Measurements from ENCODE around the gene CNTNAP2.

The CNTNAP2 gene

GRCh38 chr7:147894271-147894670, 1777.7 kb downstream of the CNTNAP2 start:
- H3K4me3 Mint-ChIP-seq = no peak overlapping the region
- CTCF ChIA-PET = no interaction called here
- no peaks in the 10 kb centered on the region for H3K9me3 Mint-ChIP-seq
- no peak for DNase-seq
- no peaks in the 10 kb centered on the region for H3K27me3 Mint-ChIP-seq
- H3K4me1 Mint-ChIP-seq = no peaks in the 10 kb centered on the region
- H3K27ac Mint-ChIP-seq = no peak overlapping the region
- no peaks in the 10 kb centered on the region for H3K36me3 Mint-ChIP-seq

GRCh38 chr7:147896121-147896520, 1779.5 kb downstream of the CNTNAP2 start:
- CTCF ChIA-PET = no interaction called here
- Mint-ChIP-seq H3K4me1 (no peaks in the 10 kb centered on the region), H3K4me3 (no peak overlapping the region), H3K9me3 (no peaks in the 10 kb centered on the region), H3K36me3 (no peaks in the 10 kb centered on the region), H3K27ac (no peak overlapping the region), H3K27me3 (no peaks in the 10 kb centered on the region)
- no peak for DNase-seq

- Mint-ChIP-seq H3K9me3 (peaks cover 5% of the 10 kb centered on the region), H3K27ac (no peak overlapping the region), H3K4me1 (no peaks in the 10 kb centered on the region), H3K27me3 (no peaks in the 10 kb centered on the region), H3K4me3 (no peak overlapping the region), H3K36me3 (no peaks in the 10 kb centered on the region)
- no peak for DNase-seq
- CTCF ChIA-PET = no interaction called here
Measured at GRCh38 chr7:147903536-147904218, 1787.1 kb downstream of the CNTNAP2 start.

- Mint-ChIP-seq H3K27ac (no peak overlapping the region), H3K36me3 (no peaks in the 10 kb centered on the region), H3K27me3 (no peaks in the 10 kb centered on the region), H3K4me1 (no peaks in the 10 kb centered on the region), H3K9me3 (peaks cover 5% of the 10 kb centered on the region), H3K4me3 (no peak overlapping the region)
- no peak for DNase-seq
- CTCF ChIA-PET = no interaction called here
Measured at GRCh38 chr7:147904219-147904576, 1787.6 kb downstream of the CNTNAP2 start.

GRCh38 chr7:147909431-147910148, 1793.0 kb downstream of the CNTNAP2 start:
- H3K9me3 Mint-ChIP-seq = no peaks in the 10 kb centered on the region
- no peak for DNase-seq
- no peaks in the 10 kb centered on the region for H3K4me1 Mint-ChIP-seq
- H3K36me3 Mint-ChIP-seq = no peaks in the 10 kb centered on the region
- H3K27me3 Mint-ChIP-seq = no peaks in the 10 kb centered on the region
- H3K27ac Mint-ChIP-seq = no peak overlapping the region
- no peak overlapping the region for H3K4me3 Mint-ChIP-seq
- CTCF ChIA-PET = no interaction called here

GRCh38 chr7:147911201-147911601, 1794.6 kb downstream of the CNTNAP2 start:
- no peak overlapping the region for H3K27ac Mint-ChIP-seq
- H3K4me3 Mint-ChIP-seq = no peak overlapping the region
- H3K4me1 Mint-ChIP-seq = no peaks in the 10 kb centered on the region
- no peak for DNase-seq
- CTCF ChIA-PET = no interaction called here
- no peaks in the 10 kb centered on the region for H3K36me3 Mint-ChIP-seq
- no peaks in the 10 kb centered on the region for H3K9me3 Mint-ChIP-seq
- H3K27me3 Mint-ChIP-seq = no peaks in the 10 kb centered on the region

GRCh38 chr7:147912291-147912690, 1795.7 kb downstream of the CNTNAP2 start:
- Mint-ChIP-seq H3K9me3 (no peaks in the 10 kb centered on the region), H3K27ac (no peak overlapping the region), H3K4me1 (no peaks in the 10 kb centered on the region), H3K4me3 (no peak overlapping the region), H3K36me3 (no peaks in the 10 kb centered on the region), H3K27me3 (no peaks in the 10 kb centered on the region)
- DNase-seq = no peak
- CTCF ChIA-PET = no interaction called here

- H3K27me3 Mint-ChIP-seq = no peaks in the 10 kb centered on the region
Measured at GRCh38 chr7:147912946-147913638, 1796.5 kb downstream of the CNTNAP2 start.

GRCh38 chr7:147915781-147916180, 1799.2 kb downstream of the CNTNAP2 start:
- H3K27ac Mint-ChIP-seq = no peak overlapping the region
- no peaks in the 10 kb centered on the region for H3K36me3 Mint-ChIP-seq
- CTCF ChIA-PET = no interaction called here
- no peak overlapping the region for H3K4me3 Mint-ChIP-seq
- no peaks in the 10 kb centered on the region for H3K27me3 Mint-ChIP-seq
- H3K4me1 Mint-ChIP-seq = no peaks in the 10 kb centered on the region
- no peaks in the 10 kb centered on the region for H3K9me3 Mint-ChIP-seq
- DNase-seq = no peak

More at GRCh38 chr7:147912946-147913638, 1796.5 kb downstream of the CNTNAP2 start:
- Mint-ChIP-seq H3K4me3 (no peak overlapping the region), H3K36me3 (no peaks in the 10 kb centered on the region), H3K4me1 (no peaks in the 10 kb centered on the region), H3K27ac (no peak overlapping the region), H3K9me3 (no peaks in the 10 kb centered on the region)
- CTCF ChIA-PET = no interaction called here
- DNase-seq = no peak

- no peak overlapping the region for H3K4me3 Mint-ChIP-seq
- no peaks in the 10 kb centered on the region for H3K36me3 Mint-ChIP-seq
- no peak overlapping the region for H3K27ac Mint-ChIP-seq
- DNase-seq = no peak
- H3K27me3 Mint-ChIP-seq = no peaks in the 10 kb centered on the region
- H3K9me3 Mint-ChIP-seq = peaks cover under 1% of the 10 kb centered on the region
- CTCF ChIA-PET = no interaction called here
- no peaks in the 10 kb centered on the region for H3K4me1 Mint-ChIP-seq
Measured at GRCh38 chr7:147916573-147916972, 1800.0 kb downstream of the CNTNAP2 start.

GRCh38 chr7:147923841-147924240, 1807.2 kb downstream of the CNTNAP2 start:
- H3K9me3 Mint-ChIP-seq = peaks cover 9% of the 10 kb centered on the region

GRCh38 chr7:147937428-147937827, 1820.8 kb downstream of the CNTNAP2 start:
- DNase-seq = no peak
- CTCF ChIA-PET = no interaction called here
- no peaks in the 10 kb centered on the region for H3K27me3 Mint-ChIP-seq
- no peaks in the 10 kb centered on the region for H3K4me1 Mint-ChIP-seq
- no peak overlapping the region for H3K27ac Mint-ChIP-seq
- H3K4me3 Mint-ChIP-seq = no peak overlapping the region
- H3K36me3 Mint-ChIP-seq = no peaks in the 10 kb centered on the region
- H3K9me3 Mint-ChIP-seq = peaks cover 5% of the 10 kb centered on the region

More at GRCh38 chr7:147923841-147924240, 1807.2 kb downstream of the CNTNAP2 start:
- Mint-ChIP-seq H3K27ac (no peak overlapping the region), H3K36me3 (no peaks in the 10 kb centered on the region), H3K27me3 (no peaks in the 10 kb centered on the region), H3K4me3 (no peak overlapping the region), H3K4me1 (no peaks in the 10 kb centered on the region)
- CTCF ChIA-PET = no interaction called here
- DNase-seq = no peak

GRCh38 chr7:147941381-147941780, 1824.8 kb downstream of the CNTNAP2 start:
- H3K4me3 Mint-ChIP-seq = no peak overlapping the region
- no peak overlapping the region for H3K27ac Mint-ChIP-seq
- no peak for DNase-seq
- no peaks in the 10 kb centered on the region for H3K27me3 Mint-ChIP-seq
- no peaks in the 10 kb centered on the region for H3K4me1 Mint-ChIP-seq
- no peaks in the 10 kb centered on the region for H3K36me3 Mint-ChIP-seq
- H3K9me3 Mint-ChIP-seq = peaks cover 11% of the 10 kb centered on the region
- CTCF ChIA-PET = no interaction called here

- Mint-ChIP-seq H3K4me1 (no peaks in the 10 kb centered on the region), H3K27ac (no peak overlapping the region), H3K4me3 (no peak overlapping the region), H3K9me3 (peaks cover 14% of the 10 kb centered on the region), H3K27me3 (no peaks in the 10 kb centered on the region), H3K36me3 (no peaks in the 10 kb centered on the region)
- DNase-seq = no peak
- CTCF ChIA-PET = no interaction called here
Measured at GRCh38 chr7:147944321-147944720, 1827.7 kb downstream of the CNTNAP2 start.

GRCh38 chr7:147952918-147953317, 1836.3 kb downstream of the CNTNAP2 start:
- CTCF ChIA-PET = no interaction called here
- Mint-ChIP-seq H3K4me1 (no peaks in the 10 kb centered on the region), H3K27me3 (no peaks in the 10 kb centered on the region), H3K4me3 (no peak overlapping the region), H3K27ac (no peak overlapping the region), H3K9me3 (peaks cover 7% of the 10 kb centered on the region), H3K36me3 (no peaks in the 10 kb centered on the region)
- DNase-seq = no peak
